ENCODE data around the gene TMEM151A.
A peak's percentile ranks its signal among the peaks of the same experiment; 100 is the strongest.
"Not testable (repeated sequence)": the region's sequence is repeated elsewhere in the genome, so short reads cannot be mapped to it uniquely, and the experiment has no call there.

Gene TMEM151A

GRCh38 chr11:66267379-66268243 is 24.1 kb upstream of the TMEM151A start:
- DNase-seq: peak; percentile 76

GRCh38 chr11:66268244-66268951 is 23.3 kb upstream of the TMEM151A start, which contains the start of gene RAB1B:
Gene RAB1B, plus strand, starts transcription at chr11:66268639. Its CDS starts 41 bp downstream, at chr11:66268680.
- DNase-seq: peak; percentile 99

- DNase-seq: no peak
Measured at GRCh38 chr11:66268952-66269905, 22.5 kb upstream of the TMEM151A start.

- DNase-seq: no peak
Measured at GRCh38 chr11:66271816-66272215, 19.9 kb upstream of the TMEM151A start.

GRCh38 chr11:66272596-66272995 is 19.1 kb upstream of the TMEM151A start:
- DNase-seq: no peak

GRCh38 chr11:66274219-66274618 is 17.5 kb upstream of the TMEM151A start:
- no peak for DNase-seq

- DNase-seq: no peak
Measured at GRCh38 chr11:66275396-66275795, 16.3 kb upstream of the TMEM151A start.

- no peak for DNase-seq
Measured at GRCh38 chr11:66275984-66276612, 15.6 kb upstream of the TMEM151A start.

- not testable (repeated sequence) for DNase-seq
Measured at GRCh38 chr11:66276619-66277018, 15.1 kb upstream of the TMEM151A start.

GRCh38 chr11:66277064-66277463 is 14.6 kb upstream of the TMEM151A start:
- not testable (repeated sequence) for DNase-seq

- peak; percentile 37 for DNase-seq
Measured at GRCh38 chr11:66277471-66278362, 14.0 kb upstream of the TMEM151A start, which contains the start of gene CNIH2. Gene CNIH2, plus strand, starts transcription at chr11:66278175. Its CDS starts 282 bp downstream, at chr11:66278457.

- DNase-seq: no peak
Measured at GRCh38 chr11:66278363-66279091, 13.2 kb upstream of the TMEM151A start.

- DNase-seq: no peak
Measured at GRCh38 chr11:66279092-66279734, 12.5 kb upstream of the TMEM151A start.

- DNase-seq: no peak
Measured at GRCh38 chr11:66280428-66280827, 11.3 kb upstream of the TMEM151A start.

- DNase-seq: no peak
Measured at GRCh38 chr11:66281001-66281400, 10.7 kb upstream of the TMEM151A start.

- no peak for DNase-seq
Measured at GRCh38 chr11:66281776-66282467, 9.8 kb upstream of the TMEM151A start.

- peak; percentile 99 for DNase-seq
Measured at GRCh38 chr11:66282468-66283455, 8.9 kb upstream of the TMEM151A start.
